ENCODE data around the gene TMEM250.

The TMEM250 gene

DNA sequence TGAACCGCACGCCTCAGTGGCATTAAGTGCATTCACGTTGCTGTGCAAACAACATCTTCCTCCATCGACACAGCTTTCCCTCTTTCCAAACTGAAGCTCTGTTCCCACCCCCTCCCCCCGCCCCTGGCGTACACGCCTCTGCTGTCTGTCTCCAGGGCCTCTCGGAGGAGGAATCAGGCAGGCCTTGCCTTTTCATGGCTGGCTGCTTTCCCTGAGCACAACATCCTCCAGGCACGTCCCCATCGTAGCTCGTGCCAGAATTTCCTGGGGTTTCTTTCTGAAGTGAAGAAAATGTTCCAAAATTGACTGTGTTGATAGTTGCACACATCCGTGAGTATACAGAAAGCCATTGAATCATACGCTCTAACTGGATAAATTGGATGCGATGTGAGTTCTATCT is 22.3 kb upstream of the TMEM250 start:
- H3K4me3 ChIP-seq (ENCODE audit: low read depth, low read length), result no peak overlapping the region
- TF ChIP-seq CTCF (IDR thresholded peaks at IDR 0.05; ENCODE audit: low read depth, low read length) (no peak), POLR2A (IDR thresholded peaks at IDR 0.05; ENCODE audit: extremely low read depth, insufficient read length) (no peak), MYC (IDR thresholded peaks at IDR 0.05; ENCODE audit: low read depth, low read length) (no peak), MAX (IDR thresholded peaks at IDR 0.05; ENCODE audit: low read depth, low read length) (no peak)
- DNase-seq (ENCODE audit: low read depth), result no peak

GRCh38 chr9:136140046-136140445 is 21.4 kb upstream of the TMEM250 start:
- TF ChIP-seq MAX (IDR thresholded peaks at IDR 0.05; ENCODE audit: low read depth, low read length) (no peak), POLR2A (IDR thresholded peaks at IDR 0.05; ENCODE audit: extremely low read depth, insufficient read length) (no peak), MYC (IDR thresholded peaks at IDR 0.05; ENCODE audit: low read depth, low read length) (no peak), CTCF (IDR thresholded peaks at IDR 0.05; ENCODE audit: low read depth, low read length) (no peak)
- H3K4me3 ChIP-seq (ENCODE audit: low read depth, low read length), result no peak overlapping the region
- no peak for DNase-seq (ENCODE audit: low read depth)

GRCh38 chr9:136138566-136138965 is 19.9 kb upstream of the TMEM250 start:
- DNase-seq (ENCODE audit: low read depth), result peak; percentile 64
- TF ChIP-seq MAX (IDR thresholded peaks at IDR 0.05; ENCODE audit: low read depth, low read length), result no peak
- no peak for TF ChIP-seq MYC (IDR thresholded peaks at IDR 0.05; ENCODE audit: low read depth, low read length)
- TF ChIP-seq CTCF (IDR thresholded peaks at IDR 0.05; ENCODE audit: low read depth, low read length), result peak; percentile 66

GRCh38 chr9:136137321-136138265 is 18.9 kb upstream of the TMEM250 start:
- no peak for DNase-seq (ENCODE audit: low read depth)
- TF ChIP-seq MAX (IDR thresholded peaks at IDR 0.05; ENCODE audit: low read depth, low read length), result no peak
- TF ChIP-seq POLR2A (IDR thresholded peaks at IDR 0.05; ENCODE audit: extremely low read depth, insufficient read length), result no peak
- no peak for TF ChIP-seq CTCF (IDR thresholded peaks at IDR 0.05; ENCODE audit: low read depth, low read length)
- TF ChIP-seq MYC (IDR thresholded peaks at IDR 0.05; ENCODE audit: low read depth, low read length), result no peak
- no peak overlapping the region for H3K4me3 ChIP-seq (ENCODE audit: low read depth, low read length)

More at GRCh38 chr9:136138566-136138965, 19.9 kb upstream of the TMEM250 start:
- no peak overlapping the region for H3K4me3 ChIP-seq (ENCODE audit: low read depth, low read length)

DNA sequence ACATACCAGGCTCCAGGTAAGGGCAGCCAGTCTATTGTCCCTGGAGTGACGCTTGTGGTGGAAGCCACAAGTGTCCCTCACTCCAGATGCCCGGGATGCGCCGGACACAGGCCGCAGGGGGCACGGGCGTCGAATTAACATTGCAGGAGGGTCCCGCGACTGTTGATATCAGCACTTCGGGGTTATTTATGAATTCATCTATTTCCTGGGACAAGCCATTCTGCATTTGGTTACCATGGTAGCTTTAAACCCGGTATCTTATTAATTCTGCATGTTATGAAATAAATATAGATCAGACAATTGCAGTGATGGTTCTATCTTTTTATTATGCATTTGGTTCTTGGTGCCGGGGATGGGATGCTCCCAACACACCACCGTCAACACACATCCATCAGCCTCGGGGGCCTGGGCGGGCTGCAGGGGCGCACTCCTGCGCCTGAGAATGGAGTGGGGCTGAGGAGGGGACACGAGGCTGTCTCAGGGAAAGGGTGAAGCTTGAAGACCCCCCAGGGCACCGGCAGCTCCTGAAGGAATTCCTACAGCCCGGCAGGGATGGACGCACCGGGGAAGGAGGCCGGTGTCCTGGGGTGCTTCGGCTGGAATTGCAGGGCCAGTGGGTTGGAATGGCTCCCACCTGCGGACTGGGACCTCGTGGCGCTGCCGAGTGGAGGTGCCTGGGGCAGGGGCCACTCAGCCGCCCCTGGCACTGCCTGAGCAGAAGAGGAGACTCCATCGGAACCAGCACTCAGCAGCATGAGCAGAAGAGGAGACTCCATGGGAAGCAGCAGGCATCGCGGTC is 17.7 kb upstream of the TMEM250 start:
- H3K4me3 ChIP-seq (ENCODE audit: low read depth, low read length), result no peak overlapping the region
- no peak for DNase-seq (ENCODE audit: low read depth)
- TF ChIP-seq CTCF (IDR thresholded peaks at IDR 0.05; ENCODE audit: low read depth, low read length), result no peak
